ENCODE data around the gene VPS18. TPM values are rescaled to one million over a fixed set of nuclear protein-coding genes. Genes with fewer than 3 reads are reported as not detected.

VPS18 gene
- total and polyA plus RNA-seq, 2 donors (not counting 3 experiments of a cell fraction or from before 2014, with no cell fraction given) = 29.3 to 32.8 TPM

- H3K4me2 ChIP-seq (ENCODE audit: insufficient read depth, low read length) = no peak overlapping the region
- H3K4me3 ChIP-seq (replicated peaks in 1 of 3; ENCODE audit: insufficient read depth in 1 of 3, low read depth in 1 of 3, low read length in 3 of 3) = no peak overlapping the region
- DNase-seq (ENCODE audit: low read depth, low spot score) = no peak
- ChIA-PET POLR2A (no interaction called here), CTCF (interaction anchor here (1.0 to 7.3 kb wide), 12 partner anchors 10 to 328 kb away, joined by 4 to 251 read pairs (median 32); partner anchors contain the start of genes RHOV, SPINT1 and VPS18)
- intact Hi-C loops (cut with micrococcal nuclease) (loop anchor here (1.0 to 5.0 kb wide), 3 partner anchors 38 to 329 kb away; partner anchors contain the start of gene VPS18), dilution Hi-C loops (cut with MboI; ENCODE audit: extremely low pct_ligation_motif_present, low sequenced_read_pairs) (no loop called here)
- H3K4me1 ChIP-seq (ENCODE audit: control insufficient read depth, extremely low read depth, insufficient read depth, low read length) = no peaks in the 10 kb centered on the region
- no peaks in the 10 kb centered on the region for H3K27me3 ChIP-seq (ENCODE audit: control insufficient read depth in 2 of 2, insufficient read depth in 2 of 2, low read length in 2 of 2)
- no peak overlapping the region for H2AFZ ChIP-seq (ENCODE audit: low read depth, low read length)
- TF ChIP-seq MYC (IDR thresholded peaks at IDR 0.05; ENCODE audit: low read depth, low read length) (no peak), POLR2A (IDR thresholded peaks at IDR 0.05; ENCODE audit: low read depth, low read length) (no peak), GATA2 (IDR thresholded peaks at IDR 0.05; ENCODE audit: insufficient read depth, insufficient read length, low read depth, low read length) (no peak), EZH2 (IDR thresholded peaks at IDR 0.05; ENCODE audit: borderline replicate concordance, low read depth, low read length, severe bottlenecking) (no peak), JUN (IDR thresholded peaks at IDR 0.05; ENCODE audit: borderline replicate concordance, insufficient read depth, insufficient read length, low read depth) (no peak), POLR2AphosphoS5 (IDR thresholded peaks at IDR 0.05; ENCODE audit: insufficient read depth, low read depth, low read length) (no peak), MAX (IDR thresholded peaks at IDR 0.05; ENCODE audit: insufficient read depth, insufficient read length) (no peak), FOS (IDR thresholded peaks at IDR 0.05; ENCODE audit: borderline replicate concordance, insufficient read depth, low read length) (no peak), CTCF (IDR thresholded peaks at IDR 0.05; ENCODE audit: extremely low read depth in 1 of 2, insufficient read depth in 1 of 2, low read depth in 1 of 2, low read length in 2 of 2) (no peak)
- no TSS peak for BruUV-seq (replicated peaks)
- no peaks in the 10 kb centered on the region for H3K9me3 ChIP-seq (replicated peaks; ENCODE audit: control insufficient read depth, insufficient read depth, low read length)
- no peaks in the 10 kb centered on the region for H3K9me1 ChIP-seq (replicated peaks; ENCODE audit: control insufficient read depth, extremely low read depth, insufficient read depth, low read length)
- H3K36me3 ChIP-seq (ENCODE audit: control insufficient read depth in 2 of 2, extremely low read depth in 1 of 2, insufficient read depth in 2 of 2, low read length in 2 of 2) = no peaks in the 10 kb centered on the region
- no peak overlapping the region for H3K27ac ChIP-seq (ENCODE audit: insufficient read depth, low read depth, low read length)
- H3K9ac ChIP-seq (replicated peaks; ENCODE audit: extremely low read depth, insufficient read depth, low read length) = no peak overlapping the region
- no peaks in the 10 kb centered on the region for H3K79me2 ChIP-seq (ENCODE audit: control insufficient read depth, insufficient read depth, low read length)
- FAIRE-seq = no peak
- no peaks in the 10 kb centered on the region for H4K20me1 ChIP-seq (replicated peaks; ENCODE audit: control insufficient read depth, extremely low read depth, insufficient read depth, low read length)
These were observed 37.5 kb upstream of the VPS18 start for GRCh38 chr15:40856746-40857145.

Measured in endothelial cell of umbilical vein (primary cell).